Measurements from ENCODE around the gene SARS1.

GRCh38 chr1:109282952-109283747, 69.4 kb downstream of the SARS1 start, which contains the start of gene PSRC1:
- TF ChIP-seq, protein P1, sequence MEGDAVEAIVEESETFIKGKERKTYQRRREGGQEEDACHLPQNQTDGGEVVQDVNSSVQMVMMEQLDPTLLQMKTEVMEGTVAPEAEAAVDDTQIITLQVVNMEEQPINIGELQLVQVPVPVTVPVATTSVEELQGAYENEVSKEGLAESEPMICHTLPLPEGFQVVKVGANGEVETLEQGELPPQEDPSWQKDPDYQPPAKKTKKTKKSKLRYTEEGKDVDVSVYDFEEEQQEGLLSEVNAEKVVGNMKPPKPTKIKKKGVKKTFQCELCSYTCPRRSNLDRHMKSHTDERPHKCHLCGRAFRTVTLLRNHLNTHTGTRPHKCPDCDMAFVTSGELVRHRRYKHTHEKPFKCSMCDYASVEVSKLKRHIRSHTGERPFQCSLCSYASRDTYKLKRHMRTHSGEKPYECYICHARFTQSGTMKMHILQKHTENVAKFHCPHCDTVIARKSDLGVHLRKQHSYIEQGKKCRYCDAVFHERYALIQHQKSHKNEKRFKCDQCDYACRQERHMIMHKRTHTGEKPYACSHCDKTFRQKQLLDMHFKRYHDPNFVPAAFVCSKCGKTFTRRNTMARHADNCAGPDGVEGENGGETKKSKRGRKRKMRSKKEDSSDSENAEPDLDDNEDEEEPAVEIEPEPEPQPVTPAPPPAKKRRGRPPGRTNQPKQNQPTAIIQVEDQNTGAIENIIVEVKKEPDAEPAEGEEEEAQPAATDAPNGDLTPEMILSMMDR (IDR thresholded peaks at IDR 0.05), result peak in 5 of 6 experiments; percentile 41 to 74 (median 58)
- peak in 3 of 4 donors; percentile 29 to 77 (median 52) for TF ChIP-seq POLR2A (IDR thresholded peaks at IDR 0.05)

All from esophagus squamous epithelium (tissue), 4 donors.